H1 (cell line): ENCODE results near the gene GPNMB. TPM values are rescaled to one million over a fixed set of nuclear protein-coding genes. Genes with fewer than 3 reads are reported as not detected.

Experiments used
- RBBP5 ChIP-seq: IDR thresholded peaks from 2 replicates; pipeline ENCODE4 v1.7.1; 2012; ENCODE audit warnings: low read depth, mild to moderate bottlenecking, inconsistent platforms, low read length, moderate library complexity, borderline replicate concordance
- RNF2 ChIP-seq: fragments of 200-900, 300-1000 bp; sonication (generic); IDR thresholded peaks from 2 replicates; pipeline ENCODE4 v1.7.1; 2016; ENCODE audit warnings: borderline replicate concordance, low read depth, mild to moderate bottlenecking, antibody characterized with exemption, low read length; ENCODE audit not compliant: poor library complexity, severe bottlenecking; ENCODE audit errors: missing control alignments
- polyA plus RNA-seq, 7 experiments: library from polyadenylated mRNA; depleted of rRNA in 3 of 7; stranded (reverse) in 5 of 7; unstranded in 2 of 7; fragments of >200 nt in 5 of 7; fragments of 200-250 nt in 2 of 7; gene quantifications; 1 replicate in 5 of 7; 2 replicates in 1 of 7; 4 replicates in 1 of 7; pipeline versions ENCODE4 v1.2.1 to v1.2.3, GENCODE V29; 2011 to 2013; ENCODE audit warnings: missing spikeins in 2 of 7, mixed read lengths in 2 of 7
- total RNA-seq: library from RNA; stranded (reverse); fragmentation: NEBNext Ultra II Directional; extraction: Animal tissue kit (Norgen Biotek cat#: 25700); gene quantifications from 2 replicates; pipeline ENCODE4 v1.2.1, GENCODE V29; 2021

GPNMB gene
- total and polyA plus RNA-seq, 2 of the 8 experiments (the other 6 are each of a cell fraction or from before 2014, with no cell fraction given), result 1.1 to 1.4 TPM

DNA sequence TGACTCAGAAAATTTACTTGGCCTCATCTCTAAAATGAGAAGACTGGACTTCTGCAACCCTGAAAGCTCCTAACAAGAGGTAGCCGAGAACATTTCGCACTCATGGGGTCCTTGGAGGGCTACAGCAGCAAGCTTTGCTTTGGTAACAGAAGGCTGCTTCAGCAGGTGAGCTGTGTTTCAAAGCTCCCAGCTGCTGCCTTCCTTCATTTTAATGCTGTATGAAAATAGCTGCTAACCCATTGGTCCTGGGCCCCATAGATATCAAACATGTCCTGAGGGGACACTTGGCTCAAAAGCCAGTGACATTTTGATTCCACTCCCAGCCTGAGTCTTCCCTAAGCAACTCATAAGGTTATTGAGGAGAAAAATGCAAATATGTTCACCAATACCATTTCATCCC, 38.3 kb downstream of the GPNMB start (continued):
- TF ChIP-seq RNF2 (no peak), RBBP5 (no peak)
